ENCODE measurements around the gene RAD18.

- no peak for TF ChIP-seq GATA2 (IDR thresholded peaks at IDR 0.05; ENCODE audit: low read depth, low read length)
- no peak for TF ChIP-seq GATA3 (IDR thresholded peaks at IDR 0.05; ENCODE audit: low read depth, low read length)
These were observed 22.1 kb upstream of the RAD18 start for GRCh38 chr3:8985411-8985831.

Data from SH-SY5Y (cell line).